T-helper 1 cell treated with Interleukin-12 subunit alpha and Interleukin-12 subunit beta and Interleukin-4 antibody, amounts not matched to agents 30 μg/mL and 1 μg/mL, for 36 hours (primary cell): ENCODE measurements around the gene ITGA3.

Experiments
- H3K27ac Mint-ChIP-seq: one replicate; pipeline ENCODE4 v1.8.0; 2021; ENCODE audit warnings: mild to moderate bottlenecking, mixed read lengths
- H3K27me3 Mint-ChIP-seq: one replicate; pipeline ENCODE4 v1.8.0; 2021; ENCODE audit warnings: low read depth, mixed read lengths
- H3K36me3 Mint-ChIP-seq: one replicate; pipeline ENCODE4 v1.8.0; 2021; ENCODE audit warnings: low read depth, mixed read lengths
- H3K4me1 Mint-ChIP-seq: one replicate; pipeline ENCODE4 v1.8.0; 2021; ENCODE audit warnings: low read depth, mixed read lengths
- H3K4me3 Mint-ChIP-seq: one replicate; pipeline ENCODE4 v1.8.0; 2021; ENCODE audit warnings: mild to moderate bottlenecking, moderate library complexity, mixed read lengths
- H3K9me3 Mint-ChIP-seq: one replicate; pipeline ENCODE4 v1.8.0; 2021; ENCODE audit warnings: mixed read lengths

The ITGA3 gene

DNA sequence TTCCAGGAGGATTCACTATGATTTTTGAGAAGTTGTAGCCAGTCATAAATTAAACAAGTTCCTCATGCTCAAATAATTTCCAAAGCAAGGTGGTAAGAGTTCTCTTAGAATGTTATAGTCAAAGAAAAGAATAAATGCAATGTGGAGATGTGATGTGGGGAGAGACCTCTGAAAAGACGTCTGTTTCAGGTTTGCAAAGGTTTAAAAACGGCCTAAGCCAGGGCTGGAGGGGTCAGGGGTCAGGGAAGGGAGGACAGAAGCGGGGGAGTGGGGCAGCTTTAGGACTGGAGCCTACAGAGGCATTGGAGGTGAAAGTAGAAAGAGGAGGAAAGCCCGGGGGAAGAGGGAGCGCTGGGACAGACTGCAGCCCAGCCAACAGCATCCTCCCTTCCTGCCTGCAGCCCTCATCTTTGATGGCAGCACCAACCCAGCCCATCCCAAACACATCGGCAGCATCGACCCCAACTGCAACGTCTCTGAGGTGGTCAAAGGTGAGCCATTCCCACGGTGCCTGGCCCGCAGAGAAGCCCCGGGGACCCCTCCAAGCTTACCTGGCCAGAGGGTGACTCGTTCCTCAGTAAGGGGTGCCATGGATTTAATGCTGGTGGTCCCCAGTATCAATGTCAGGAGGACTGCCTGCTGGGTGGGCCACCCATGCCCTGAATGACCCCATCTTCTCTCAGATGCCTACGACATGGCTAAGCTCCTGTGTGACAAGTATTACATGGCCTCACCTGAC, 50.7 kb downstream of the ITGA3 start:
- no peaks in the 10 kb centered on the region for H3K9me3 Mint-ChIP-seq
- peaks cover 5% of the 10 kb centered on the region for H3K36me3 Mint-ChIP-seq
- H3K27ac Mint-ChIP-seq, result no peak overlapping the region
- H3K4me1 Mint-ChIP-seq, result no peaks in the 10 kb centered on the region
- no peak overlapping the region for H3K4me3 Mint-ChIP-seq
- H3K27me3 Mint-ChIP-seq, result no peaks in the 10 kb centered on the region

DNA sequence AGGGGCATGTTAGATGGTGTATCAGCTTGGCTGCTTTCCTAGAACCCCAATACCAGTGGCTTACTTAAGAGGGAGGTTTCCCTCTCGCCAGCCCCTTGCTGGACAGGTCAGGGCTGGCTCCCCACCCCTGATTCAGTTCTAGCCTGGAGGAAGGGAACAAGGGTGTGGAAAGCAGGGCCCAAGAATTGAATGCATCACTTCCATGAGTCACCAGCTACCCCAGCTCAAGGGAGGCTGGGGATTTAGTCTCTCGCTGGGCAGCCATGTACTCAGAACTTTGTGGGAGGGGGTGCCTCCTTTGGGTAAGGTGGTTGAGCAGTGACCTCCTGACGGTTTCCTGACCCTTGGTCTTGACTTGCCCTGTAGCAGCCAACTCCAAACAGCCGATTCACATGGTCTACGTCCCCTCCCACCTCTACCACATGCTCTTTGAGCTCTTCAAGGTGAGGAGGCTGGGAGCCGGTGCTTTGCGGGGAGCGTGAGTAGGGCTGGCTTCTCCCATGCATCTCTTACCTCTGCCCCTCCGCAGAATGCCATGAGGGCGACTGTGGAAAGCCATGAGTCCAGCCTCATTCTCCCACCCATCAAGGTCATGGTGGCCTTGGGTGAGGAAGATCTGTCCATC, 52.0 kb downstream of the ITGA3 start:
- H3K27ac Mint-ChIP-seq, result no peak overlapping the region
- H3K4me1 Mint-ChIP-seq, result no peaks in the 10 kb centered on the region
- H3K27me3 Mint-ChIP-seq, result no peaks in the 10 kb centered on the region
- no peak overlapping the region for H3K4me3 Mint-ChIP-seq
- no peaks in the 10 kb centered on the region for H3K9me3 Mint-ChIP-seq
- H3K36me3 Mint-ChIP-seq, result peaks cover 5% of the 10 kb centered on the region

DNA sequence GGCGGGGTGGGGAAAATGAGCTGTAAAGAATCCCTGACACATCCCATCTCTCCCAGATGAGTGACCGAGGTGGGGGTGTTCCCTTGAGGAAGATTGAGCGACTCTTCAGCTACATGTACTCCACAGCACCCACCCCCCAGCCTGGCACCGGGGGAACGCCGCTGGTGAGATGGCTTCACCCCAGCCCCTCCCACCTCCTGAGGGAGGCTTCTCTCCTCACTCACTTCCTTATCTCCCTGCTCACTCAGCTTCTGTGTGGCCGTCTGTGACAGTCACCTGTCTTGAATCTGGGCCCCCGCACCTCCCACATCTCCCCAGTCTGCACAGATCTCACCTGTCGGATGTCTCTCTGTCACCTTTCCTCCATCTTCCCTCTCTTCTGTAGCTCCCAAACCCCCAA, 52.6 kb downstream of the ITGA3 start:
- Mint-ChIP-seq H3K9me3 (no peaks in the 10 kb centered on the region), H3K4me1 (no peaks in the 10 kb centered on the region), H3K27me3 (no peaks in the 10 kb centered on the region), H3K4me3 (no peak overlapping the region), H3K36me3 (peaks cover 5% of the 10 kb centered on the region), H3K27ac (no peak overlapping the region)

DNA sequence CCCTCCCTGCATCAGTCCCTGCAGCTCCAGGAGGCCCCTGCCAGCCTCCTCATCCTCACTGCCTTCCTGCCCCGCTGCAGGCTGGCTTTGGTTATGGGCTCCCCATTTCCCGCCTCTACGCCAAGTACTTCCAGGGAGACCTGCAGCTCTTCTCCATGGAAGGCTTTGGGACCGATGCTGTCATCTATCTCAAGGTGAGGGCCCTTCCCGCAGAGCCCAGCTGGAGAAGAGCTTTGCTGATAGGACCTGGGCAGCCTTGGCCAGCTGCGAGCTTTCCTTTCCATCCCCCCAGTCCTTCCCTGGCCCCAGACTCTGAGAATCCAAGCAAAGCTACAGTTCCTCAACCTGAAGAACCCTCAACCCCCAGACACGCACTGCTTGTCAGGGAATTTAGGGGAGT, 53.3 kb downstream of the ITGA3 start:
- H3K4me1 Mint-ChIP-seq, result no peaks in the 10 kb centered on the region
- H3K4me3 Mint-ChIP-seq, result no peak overlapping the region
- H3K27ac Mint-ChIP-seq, result no peak overlapping the region
- peaks cover 5% of the 10 kb centered on the region for H3K36me3 Mint-ChIP-seq
- no peaks in the 10 kb centered on the region for H3K27me3 Mint-ChIP-seq
- H3K9me3 Mint-ChIP-seq, result no peaks in the 10 kb centered on the region

DNA sequence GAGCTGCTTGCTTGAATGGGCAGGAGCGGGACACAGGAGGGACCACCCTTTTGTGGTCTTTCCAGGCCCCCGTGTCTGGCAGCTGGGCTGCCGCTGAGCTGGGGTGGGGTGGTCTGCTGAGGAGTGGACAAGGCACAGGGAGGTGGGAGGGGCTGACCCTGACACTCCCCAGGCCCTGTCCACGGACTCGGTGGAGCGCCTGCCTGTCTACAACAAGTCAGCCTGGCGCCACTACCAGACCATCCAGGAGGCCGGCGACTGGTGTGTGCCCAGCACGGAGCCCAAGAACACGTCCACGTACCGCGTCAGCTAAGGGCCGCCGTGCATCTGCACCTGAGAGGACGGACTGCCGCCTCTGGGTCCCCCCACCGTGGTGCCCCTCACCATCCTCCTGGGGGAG, 53.9 kb downstream of the ITGA3 start:
- Mint-ChIP-seq H3K4me1 (no peaks in the 10 kb centered on the region), H3K36me3 (peaks cover 5% of the 10 kb centered on the region), H3K4me3 (no peak overlapping the region), H3K27me3 (peaks cover 2% of the 10 kb centered on the region), H3K27ac (no peak overlapping the region), H3K9me3 (no peaks in the 10 kb centered on the region)

DNA sequence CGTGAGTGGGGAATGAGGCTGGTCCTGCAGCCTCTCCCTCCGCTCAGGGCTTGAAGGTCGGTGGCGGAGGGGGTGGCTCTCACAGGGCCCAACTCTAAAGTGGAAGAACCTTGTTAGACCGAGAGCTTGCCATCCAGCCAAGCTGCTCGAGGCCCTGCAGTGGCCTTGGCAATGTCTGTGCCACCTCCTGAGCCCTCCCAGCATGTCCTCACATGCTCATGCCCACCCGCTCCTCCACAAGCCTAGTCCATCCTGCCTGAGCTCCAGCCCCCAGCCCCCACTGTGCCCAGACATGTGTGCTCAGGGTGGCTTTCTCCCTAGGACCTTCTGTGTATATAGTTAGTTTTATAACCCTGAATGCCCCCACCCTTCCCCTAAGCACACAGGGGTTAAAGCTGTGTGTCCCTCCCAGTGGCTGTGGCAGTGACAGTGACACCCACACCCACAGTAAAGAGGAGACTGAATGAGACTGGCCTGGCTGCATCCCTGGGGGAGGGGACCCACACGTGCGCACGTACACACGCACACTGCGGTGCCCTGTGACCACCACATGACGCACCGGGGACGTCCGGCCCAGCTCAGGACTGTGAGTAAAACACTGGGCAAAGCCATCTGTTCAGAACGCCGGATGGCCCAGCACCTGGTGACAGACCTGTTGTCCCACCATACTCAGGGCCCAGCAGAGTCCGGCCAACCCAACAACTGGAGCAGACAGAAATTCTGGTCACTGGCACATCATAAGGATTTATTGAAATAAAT, 54.9 kb downstream of the ITGA3 start:
- Mint-ChIP-seq H3K4me3 (no peak overlapping the region), H3K36me3 (peaks cover 5% of the 10 kb centered on the region), H3K9me3 (no peaks in the 10 kb centered on the region), H3K27ac (no peak overlapping the region), H3K27me3 (peaks cover 10% of the 10 kb centered on the region), H3K4me1 (peaks cover 3% of the 10 kb centered on the region)

DNA sequence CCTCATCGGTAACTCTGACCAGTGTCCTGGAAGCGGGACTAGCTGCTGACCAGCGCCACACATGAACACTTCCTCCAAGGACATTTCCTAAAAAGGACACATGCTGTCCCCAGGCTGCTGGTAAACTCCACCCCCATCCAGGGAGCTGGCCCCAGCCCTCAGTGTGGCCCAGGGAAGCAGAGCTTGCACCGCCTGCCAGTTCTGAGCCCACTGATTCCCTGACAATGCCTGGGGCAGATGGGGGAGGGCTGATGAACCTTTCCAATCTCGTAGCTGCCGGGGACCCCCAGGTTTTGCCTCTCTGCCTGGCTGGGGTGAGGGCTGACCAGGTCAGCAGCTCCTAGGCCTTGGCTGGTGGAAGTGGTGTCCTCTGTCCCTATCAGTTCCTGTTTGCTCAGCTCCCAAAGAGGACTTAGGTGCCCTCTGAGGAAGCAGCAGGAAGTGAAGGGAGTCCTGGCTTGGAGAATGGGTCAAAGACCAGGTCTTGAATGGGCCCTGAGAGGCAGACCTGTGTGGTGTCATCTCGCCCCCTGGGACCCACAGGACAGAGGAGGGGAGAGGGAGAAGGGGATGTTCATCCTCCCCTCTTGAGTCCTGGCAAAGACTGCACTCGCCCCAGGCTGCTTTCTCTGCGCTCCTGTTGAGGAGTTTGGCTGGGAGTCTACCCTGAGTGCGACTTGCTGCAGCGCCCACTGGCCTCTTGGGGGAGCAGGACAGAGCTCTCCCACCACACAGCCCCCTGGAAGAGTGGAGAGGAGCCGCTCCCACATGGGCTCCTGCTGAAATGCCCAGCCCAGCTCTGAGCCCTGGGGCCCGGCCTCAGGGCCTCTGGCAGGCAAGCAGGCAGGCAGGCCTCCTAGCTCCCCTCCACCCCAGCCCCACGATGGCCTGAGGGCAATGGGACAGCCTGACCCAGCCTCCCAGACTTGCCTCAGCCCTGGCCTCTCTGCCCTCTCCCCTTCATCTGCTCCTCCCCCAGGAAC, 56.1 kb downstream of the ITGA3 start:
- H3K27me3 Mint-ChIP-seq, result peaks cover 15% of the 10 kb centered on the region
- H3K27ac Mint-ChIP-seq, result no peak overlapping the region
- H3K4me1 Mint-ChIP-seq, result peaks cover 7% of the 10 kb centered on the region
- peaks cover 3% of the 10 kb centered on the region for H3K36me3 Mint-ChIP-seq
- H3K4me3 Mint-ChIP-seq, result no peak overlapping the region
- no peaks in the 10 kb centered on the region for H3K9me3 Mint-ChIP-seq

DNA sequence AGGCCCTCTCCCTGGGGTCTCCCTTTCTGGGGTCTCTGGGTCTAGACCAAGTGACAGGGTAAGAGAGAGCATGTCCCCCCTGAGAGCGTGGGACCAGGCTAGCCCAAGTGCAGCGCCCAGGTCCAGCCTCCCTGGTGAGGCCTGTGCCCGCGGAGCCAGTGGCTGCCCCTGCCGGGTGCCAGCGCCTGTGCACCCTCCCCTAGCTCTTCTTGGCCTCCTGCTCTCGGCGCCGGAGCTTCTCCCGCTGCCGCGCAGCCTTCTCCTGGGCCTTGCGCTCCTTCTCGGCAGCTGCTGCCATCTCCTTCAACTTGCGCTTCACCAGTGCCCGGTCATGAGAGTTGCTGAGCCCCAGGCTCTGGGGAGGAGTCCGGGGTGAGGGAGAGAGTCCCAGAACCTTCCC, 56.8 kb downstream of the ITGA3 start:
- H3K4me3 Mint-ChIP-seq, result no peak overlapping the region
- H3K36me3 Mint-ChIP-seq, result peaks cover 3% of the 10 kb centered on the region
- peaks cover 8% of the 10 kb centered on the region for H3K4me1 Mint-ChIP-seq
- no peaks in the 10 kb centered on the region for H3K9me3 Mint-ChIP-seq
- no peak overlapping the region for H3K27ac Mint-ChIP-seq
- peaks cover 18% of the 10 kb centered on the region for H3K27me3 Mint-ChIP-seq

DNA sequence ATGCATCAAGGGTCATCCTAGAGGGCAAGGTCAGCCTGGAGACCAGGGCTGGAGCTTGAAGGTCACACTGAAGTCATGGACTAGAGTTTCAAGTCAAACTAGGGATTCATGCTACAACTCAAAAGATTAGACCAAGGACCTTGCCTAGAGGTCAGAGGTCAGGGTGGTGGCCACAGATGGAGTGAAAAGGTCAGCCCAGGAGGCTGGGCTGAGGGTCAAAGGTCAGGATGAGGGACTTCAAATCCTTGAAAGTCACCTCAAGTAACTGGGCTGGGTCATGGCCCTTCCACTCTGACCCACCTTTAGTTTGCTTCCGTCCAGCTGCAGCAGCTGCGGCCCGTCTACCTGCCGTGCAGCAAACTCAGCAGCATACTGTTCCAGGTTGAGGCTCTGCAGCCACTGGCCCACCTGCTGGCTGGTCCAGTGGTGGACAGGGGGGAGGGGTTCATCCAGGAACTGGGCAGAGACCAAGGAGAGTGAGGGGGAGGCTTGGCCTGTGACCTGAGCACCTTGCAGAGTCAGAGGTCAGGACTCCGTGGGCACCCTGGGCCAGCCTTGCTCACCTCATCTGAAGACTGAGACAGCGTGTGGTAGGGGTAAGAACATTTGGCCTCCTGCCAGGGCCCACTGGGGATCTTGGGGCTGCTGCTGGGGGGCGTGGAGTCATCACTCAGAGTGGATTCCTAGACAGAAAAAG, 57.9 kb downstream of the ITGA3 start:
- Mint-ChIP-seq H3K27me3 (peaks cover 25% of the 10 kb centered on the region), H3K36me3 (peaks cover 2% of the 10 kb centered on the region), H3K27ac (no peak overlapping the region), H3K4me1 (peaks cover 8% of the 10 kb centered on the region), H3K4me3 (no peak overlapping the region), H3K9me3 (no peaks in the 10 kb centered on the region)

DNA sequence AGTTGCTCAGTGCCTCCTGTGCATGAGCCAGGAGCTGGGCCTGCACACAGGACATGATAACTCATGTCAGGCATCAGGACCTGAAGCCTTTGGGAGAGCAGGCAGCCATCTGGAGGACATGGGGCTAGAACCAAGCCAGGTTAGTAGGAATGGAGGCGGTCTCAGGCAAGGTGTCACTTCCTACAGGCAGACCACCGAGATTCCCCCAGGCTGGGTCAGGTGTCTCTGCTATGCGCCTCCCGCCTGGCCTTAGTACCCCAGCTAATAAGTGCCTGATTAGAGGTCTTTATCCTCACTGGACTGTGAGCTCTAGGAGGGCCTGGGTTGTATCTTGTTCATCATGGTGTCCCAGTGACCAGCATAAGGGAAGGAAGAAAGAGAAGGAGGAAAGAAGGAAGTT, 58.5 kb downstream of the ITGA3 start:
- peaks cover 8% of the 10 kb centered on the region for H3K4me1 Mint-ChIP-seq
- H3K27me3 Mint-ChIP-seq, result peaks cover 29% of the 10 kb centered on the region
- H3K9me3 Mint-ChIP-seq, result no peaks in the 10 kb centered on the region

DNA sequence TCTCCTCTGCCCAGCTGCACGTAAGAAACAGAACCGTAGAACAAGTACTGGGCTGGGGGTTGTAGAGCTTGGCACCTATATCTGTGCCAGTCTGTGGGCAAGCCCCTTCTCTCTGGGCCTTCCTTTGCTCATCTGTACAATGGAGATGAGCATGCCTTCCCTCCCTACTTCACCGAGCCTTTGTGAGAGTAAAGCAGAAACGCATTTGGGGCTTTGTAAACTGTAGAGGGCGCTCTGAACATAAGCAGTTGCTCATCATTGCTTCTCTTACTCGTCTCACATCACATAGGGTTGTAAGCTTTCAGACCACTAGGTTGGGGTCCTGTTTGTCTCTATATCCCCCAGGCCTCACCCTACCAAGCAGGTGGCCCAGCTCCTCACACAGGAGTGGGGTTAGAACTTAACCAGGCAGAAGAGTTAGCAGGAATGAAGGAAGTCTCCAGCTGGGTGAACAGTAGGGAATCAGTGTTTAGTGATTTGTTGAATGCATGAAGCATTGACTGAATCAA, 59.0 kb downstream of the ITGA3 start:
- Mint-ChIP-seq H3K27me3 (peaks cover 34% of the 10 kb centered on the region), H3K4me1 (peaks cover 8% of the 10 kb centered on the region), H3K9me3 (no peaks in the 10 kb centered on the region), H3K4me3 (no peak overlapping the region), H3K27ac (no peak overlapping the region), H3K36me3 (no peaks in the 10 kb centered on the region)

More for the DNA sequence above, 58.5 kb downstream of the ITGA3 start:
- H3K4me3 Mint-ChIP-seq, result no peak overlapping the region
- no peak overlapping the region for H3K27ac Mint-ChIP-seq
- no peaks in the 10 kb centered on the region for H3K36me3 Mint-ChIP-seq

DNA sequence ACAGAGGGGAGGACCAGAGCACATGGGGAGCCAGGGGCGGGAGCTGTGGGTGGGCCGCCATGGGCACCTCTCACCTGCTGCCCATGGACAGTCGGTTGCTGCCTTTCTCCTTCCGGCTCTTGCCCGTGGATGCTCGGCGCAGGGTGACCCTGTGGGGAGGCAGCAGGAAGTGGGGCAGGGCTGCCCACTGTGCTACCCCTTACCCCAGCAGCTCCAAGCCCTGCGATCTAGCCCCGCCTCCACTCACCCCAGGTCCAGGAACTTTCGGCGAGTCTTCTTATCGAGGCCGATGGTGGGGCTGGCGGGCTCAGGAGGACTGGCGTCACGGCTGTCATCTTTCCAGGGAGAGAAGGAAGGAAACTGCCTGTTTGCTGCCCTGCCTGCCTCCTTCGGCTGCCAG, 59.8 kb downstream of the ITGA3 start:
- Mint-ChIP-seq H3K27me3 (peaks cover 43% of the 10 kb centered on the region), H3K4me1 (peaks cover 8% of the 10 kb centered on the region), H3K27ac (no peak overlapping the region), H3K36me3 (no peaks in the 10 kb centered on the region), H3K4me3 (no peak overlapping the region), H3K9me3 (no peaks in the 10 kb centered on the region)

DNA sequence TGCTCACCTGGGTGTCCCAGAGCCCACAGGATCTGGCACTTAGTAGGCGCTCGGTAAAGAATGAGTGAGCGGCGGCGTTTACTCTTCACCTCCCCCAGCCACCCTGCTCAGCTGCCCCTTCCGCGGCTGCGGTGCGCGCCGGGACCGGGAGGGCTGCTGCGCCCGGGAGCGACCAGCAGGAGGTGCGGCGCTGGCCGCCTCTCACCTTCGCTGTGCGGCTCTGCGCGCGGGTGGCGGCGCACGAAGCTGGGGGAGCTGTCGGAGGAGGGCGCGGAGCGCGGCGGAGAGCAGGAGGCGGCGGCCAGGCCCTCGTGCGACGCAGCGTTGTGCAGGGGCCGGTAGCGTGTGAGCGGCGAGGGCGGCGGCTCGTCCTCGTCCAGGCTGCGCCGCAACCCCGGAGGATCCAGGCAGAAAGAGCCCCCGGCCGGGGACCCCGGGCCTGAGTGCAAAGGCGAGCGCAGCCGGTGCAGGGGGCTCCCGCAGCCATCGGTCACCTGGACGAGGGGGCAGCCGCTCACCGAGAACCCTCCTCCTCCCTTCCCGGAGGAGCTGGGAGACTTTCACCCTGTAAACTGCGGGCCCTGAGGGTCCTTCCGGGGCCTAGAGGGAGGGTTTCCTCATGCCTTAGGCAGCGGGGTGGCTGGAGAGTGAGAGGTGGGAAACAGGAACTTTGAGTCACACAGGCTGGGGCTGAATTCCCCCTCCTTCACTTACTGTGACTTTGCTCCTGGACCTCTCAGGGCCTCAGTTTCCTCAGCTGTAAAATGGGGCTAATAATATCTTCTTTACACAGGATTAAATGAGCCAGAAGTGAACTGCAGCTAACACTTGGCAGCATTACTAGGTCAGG, 61.5 kb downstream of the ITGA3 start:
- peak overlapping the region; percentile 18 for H3K4me3 Mint-ChIP-seq
- no peaks in the 10 kb centered on the region for H3K9me3 Mint-ChIP-seq
- no peak overlapping the region for H3K27ac Mint-ChIP-seq
- H3K4me1 Mint-ChIP-seq, result peaks cover 8% of the 10 kb centered on the region
- H3K27me3 Mint-ChIP-seq, result peaks cover 60% of the 10 kb centered on the region
- H3K36me3 Mint-ChIP-seq, result no peaks in the 10 kb centered on the region
